Spleen (tissue), 11 donors: ENCODE measurements around the gene HILPDA. TPM values are rescaled to one million over a fixed set of nuclear protein-coding genes. Genes with fewer than 3 reads are reported as not detected.

Experiments
- DNase-seq: peaks from one replicate; pipeline ENCODE4 v3.0.0-alpha.2; 2020
- H3K27ac ChIP-seq, 8 donors: fragments of 200-600 bp; sonication (generic) in 7 of 8; 1 replicate in 4 of 8; 2 replicates in 4 of 8; pipeline versions ENCODE4 v1.5.0 to v1.8.0; 2016 to 2021; ENCODE audit warnings: inconsistent platforms in 4 of 8, mild to moderate bottlenecking in 4 of 8, moderate library complexity in 1 of 8
- H3K27me3 ChIP-seq, 7 donors: fragments of 200-600 bp; sonication (generic) in 6 of 7; replicated peaks in 1 of 7; 1 replicate in 4 of 7; 2 replicates in 3 of 7; pipeline versions ENCODE4 v1.5.0 to v1.8.0; 2016 to 2021; ENCODE audit warnings: inconsistent platforms in 3 of 7, mild to moderate bottlenecking in 1 of 7
- H3K36me3 ChIP-seq, 6 donors: fragments of 200-600 bp; sonication (generic) in 5 of 6; 1 replicate in 4 of 6; 2 replicates in 2 of 6; pipeline versions ENCODE4 v1.5.0 to v1.8.0; 2016 to 2021; ENCODE audit warnings: inconsistent platforms in 2 of 6
- H3K4me1 ChIP-seq, 6 donors: fragments of 200-600 bp; sonication (generic) in 5 of 6; 1 replicate in 3 of 6; 2 replicates in 3 of 6; pipeline versions ENCODE4 v1.5.0 to v1.8.0; 2016 to 2021; ENCODE audit warnings: inconsistent platforms in 3 of 6
- H3K4me3 ChIP-seq, 8 donors: fragments of 200-600 bp; sonication (generic) in 7 of 8; 1 replicate in 4 of 8; 2 replicates in 4 of 8; pipeline versions ENCODE4 v1.5.0 to v1.8.0; 2016 to 2021; ENCODE audit warnings: inconsistent platforms in 4 of 8, mild to moderate bottlenecking in 4 of 8, moderate library complexity in 2 of 8
- H3K9me3 ChIP-seq, 8 donors: fragments of 200-600 bp; sonication (generic) in 7 of 8; 1 replicate in 4 of 8; 2 replicates in 4 of 8; pipeline versions ENCODE4 v1.5.0 to v1.8.0; 2016 to 2021; ENCODE audit warnings: inconsistent platforms in 4 of 8
- POLR2A ChIP-seq, 3 donors: fragments of 450-650 bp; IDR thresholded peaks; one replicate each; pipeline ENCODE4 v1.5.1; 2017; ENCODE audit warnings: antibody characterized with exemption in 3 of 3, mild to moderate bottlenecking in 1 of 3
- POLR2AphosphoS5 ChIP-seq, 3 donors: sonication (generic); formaldehyde crosslinking; IDR thresholded peaks; one replicate each; pipeline ENCODE4 v1.5.1; 2017; ENCODE audit warnings: antibody characterized with exemption in 3 of 3
- WGBS, 5 donors: extraction: QIAGEN DNeasy Blood & Tissue Kit in 3 of 5; methylation state at CpG; one replicate each; pipeline versions ENCODE4 v1.1.5 to v1.1.7; 2013 to 2018; 5-methylcytosine and 5-hydroxymethylcytosine counted together
- intact Hi-C: fragments of 100-400 bp; cut with DNase I; formaldehyde crosslinking; loops from one replicate; pipeline ENCODE4 v1.15.0; 2023; ENCODE audit warnings: low total_unique reads
- polyA plus RNA-seq, 3 donors: library from polyadenylated mRNA; stranded (reverse); fragments of 200-250 nt; gene quantifications; one replicate each; pipeline ENCODE4 v1.2.1, GENCODE V29; 2013
- total RNA-seq, 7 donors: library from RNA; depleted of rRNA in 3 of 7; stranded (reverse); fragments of >200 nt in 3 of 7; fragmentation: NEBNext Ultra II Directional in 4 of 7; extraction: Animal tissue kit (Norgen Biotek cat#: 25700) in 4 of 7; gene quantifications; one replicate each; pipeline versions ENCODE4 v1.1.0 to v1.2.1, GENCODE V29; 2016 to 2021
- TF ChIP-seq, protein P1 (sequence below), 11 experiments: fragments of 200-600 bp in 7 of 11; fragments of 450-650 bp in 4 of 11; sonication (generic) in 4 of 11; IDR thresholded peaks in 8 of 11; conservative IDR thresholded peaks in 3 of 11; 1 replicate in 7 of 11; 2 replicates in 4 of 11; pipeline versions ENCODE4 v1.4.0 to v1.8.0; 2016 to 2021; ENCODE audit warnings: antibody characterized with exemption in 11 of 11, inconsistent platforms in 4 of 11, mild to moderate bottlenecking in 1 of 11
- donor health status: healthy with polysubstance abuse.
- donor health status: DM: no; HTN: no; CAD: no; lungs with moderate emphysema.
- donor health status: DM: no; HTN: no; CAD: no.
- donor health status: Bipolar disorder and iron deficiency.
- donor health status: healthy.
- donor health status: DM: no; HTN: no; CAD: no.
- donor health status: DM: yes; HTN: yes; CAD: no.

Gene HILPDA
- total and polyA plus RNA-seq, 10 donors: 3.2 to 16.7 (median 7.1) TPM

DNA sequence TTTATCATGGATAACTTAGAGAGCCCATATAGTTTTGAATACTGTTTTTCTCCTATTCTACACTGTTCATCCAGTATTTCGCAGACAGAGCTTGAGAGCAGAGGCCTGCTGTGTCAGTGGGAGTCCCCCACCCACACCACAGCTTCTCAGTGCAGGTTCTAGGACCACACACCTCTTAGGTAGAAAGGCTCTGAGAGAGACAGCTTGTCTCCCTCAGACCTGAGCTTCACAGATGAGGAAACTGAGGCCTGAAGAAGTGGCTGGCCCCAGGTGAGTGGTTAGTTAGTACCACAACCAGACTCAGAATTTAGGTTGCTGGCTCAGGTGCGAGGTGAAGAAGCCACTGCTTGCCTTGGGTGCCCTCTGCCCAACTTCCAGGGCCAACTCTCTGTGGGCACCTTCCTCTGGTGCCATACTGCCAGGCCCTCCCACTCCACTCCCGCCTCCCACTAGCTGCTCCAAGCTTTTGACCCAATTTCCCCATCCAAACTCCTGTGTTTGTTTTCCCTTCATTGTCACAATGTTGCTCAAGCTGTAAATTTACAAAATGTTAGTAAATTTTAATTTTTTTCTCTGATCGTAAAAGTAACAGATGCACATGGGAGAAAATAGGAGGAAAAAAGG is 7.6 kb upstream of the HILPDA start:
- Histone ChIP-seq H3K27ac (no peak overlapping the region), H3K27me3 (no peaks in the 10 kb centered on the region), H3K36me3 (no peaks in the 10 kb centered on the region), H3K4me1 (no peaks in the 10 kb centered on the region), H3K4me3 (no peak overlapping the region), H3K9me3 (no peaks in the 10 kb centered on the region)
- WGBS, 5 donors: 69 to 73% (median 73%) methylated on average over 4 of the region's 4 CpGs
- no peak for DNase-seq
- TF ChIP-seq, protein P1, sequence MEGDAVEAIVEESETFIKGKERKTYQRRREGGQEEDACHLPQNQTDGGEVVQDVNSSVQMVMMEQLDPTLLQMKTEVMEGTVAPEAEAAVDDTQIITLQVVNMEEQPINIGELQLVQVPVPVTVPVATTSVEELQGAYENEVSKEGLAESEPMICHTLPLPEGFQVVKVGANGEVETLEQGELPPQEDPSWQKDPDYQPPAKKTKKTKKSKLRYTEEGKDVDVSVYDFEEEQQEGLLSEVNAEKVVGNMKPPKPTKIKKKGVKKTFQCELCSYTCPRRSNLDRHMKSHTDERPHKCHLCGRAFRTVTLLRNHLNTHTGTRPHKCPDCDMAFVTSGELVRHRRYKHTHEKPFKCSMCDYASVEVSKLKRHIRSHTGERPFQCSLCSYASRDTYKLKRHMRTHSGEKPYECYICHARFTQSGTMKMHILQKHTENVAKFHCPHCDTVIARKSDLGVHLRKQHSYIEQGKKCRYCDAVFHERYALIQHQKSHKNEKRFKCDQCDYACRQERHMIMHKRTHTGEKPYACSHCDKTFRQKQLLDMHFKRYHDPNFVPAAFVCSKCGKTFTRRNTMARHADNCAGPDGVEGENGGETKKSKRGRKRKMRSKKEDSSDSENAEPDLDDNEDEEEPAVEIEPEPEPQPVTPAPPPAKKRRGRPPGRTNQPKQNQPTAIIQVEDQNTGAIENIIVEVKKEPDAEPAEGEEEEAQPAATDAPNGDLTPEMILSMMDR (IDR thresholded peaks at IDR 0.05 in 8 of 11, conservative IDR thresholded peaks at IDR 0.05 in 3 of 11): no peak
- TF ChIP-seq POLR2AphosphoS5 (IDR thresholded peaks at IDR 0.05) (no peak), POLR2A (IDR thresholded peaks at IDR 0.05) (no peak)
- intact Hi-C loops: no loop called here

DNA sequence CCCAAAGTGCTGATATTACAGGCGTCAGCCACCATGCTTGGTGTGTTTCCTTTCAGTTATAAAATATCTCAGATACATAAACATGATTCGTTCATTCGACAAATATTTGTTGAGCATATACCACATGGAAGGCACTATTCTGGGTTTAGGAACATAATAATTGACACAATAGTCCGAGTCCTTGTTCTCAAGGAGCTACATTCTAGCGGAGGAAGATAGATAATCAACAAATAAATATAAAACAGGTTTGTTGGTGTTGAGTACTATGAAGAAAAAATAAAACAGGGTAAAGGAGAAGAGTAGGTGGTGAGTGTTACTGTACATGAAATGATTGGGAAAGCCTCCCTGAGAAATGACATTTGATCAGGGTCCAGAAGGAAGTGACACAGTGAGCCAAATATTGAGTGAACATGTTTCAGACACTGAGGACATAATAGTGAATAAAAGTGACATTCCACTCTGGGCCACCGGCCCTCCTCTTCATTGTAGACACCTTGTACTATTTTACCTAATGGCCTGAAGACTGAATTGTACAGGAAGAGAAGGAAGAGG is 6.9 kb upstream of the HILPDA start:
- WGBS, 5 donors: 90 to 97% (median 92%) methylated on average over 6 of the region's 6 CpGs
- intact Hi-C loops: no loop called here
- no peak overlapping the region for H3K27ac ChIP-seq

DNA sequence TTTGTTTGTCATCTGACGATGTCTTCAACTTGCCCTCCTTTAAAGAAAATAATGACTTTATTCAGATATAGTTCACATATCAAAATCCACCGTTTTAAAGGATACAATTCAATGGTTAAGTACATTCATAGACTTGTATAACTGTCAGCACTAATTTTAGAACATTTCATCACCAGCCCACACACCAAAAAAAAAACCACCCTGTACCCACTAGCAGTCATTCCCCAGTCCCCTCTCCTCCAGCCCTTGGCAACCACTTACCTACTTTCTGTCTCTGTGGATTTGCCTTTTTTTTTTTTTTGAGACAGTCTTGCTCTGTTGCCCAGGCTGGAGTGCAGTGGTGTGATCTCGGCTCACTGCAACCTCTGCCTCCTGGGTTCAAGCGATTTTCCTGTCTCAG is 5.3 kb upstream of the HILPDA start:
- H3K4me1 ChIP-seq: peaks cover 0 to 20% (median 10%) of the 10 kb centered on the region in 6 donors
- no peaks in the 10 kb centered on the region for H3K36me3 ChIP-seq
- H3K9me3 ChIP-seq: no peaks in the 10 kb centered on the region
- H3K27me3 ChIP-seq: no peaks in the 10 kb centered on the region
- no peak overlapping the region for H3K4me3 ChIP-seq
- H3K27ac ChIP-seq: no peak overlapping the region
- no peak for DNase-seq
- TF ChIP-seq, protein P1 (IDR thresholded peaks at IDR 0.05 in 8 of 11, conservative IDR thresholded peaks at IDR 0.05 in 3 of 11): no peak
- no peak for TF ChIP-seq POLR2A (IDR thresholded peaks at IDR 0.05)
- no peak for TF ChIP-seq POLR2AphosphoS5 (IDR thresholded peaks at IDR 0.05)
- intact Hi-C loops: no loop called here
- WGBS, 5 donors: 51 to 68% (median 59%) methylated on average over 4 of the region's 4 CpGs

More for the DNA sequence above, 6.9 kb upstream of the HILPDA start:
- DNase-seq: no peak
- Histone ChIP-seq H3K4me3 (no peak overlapping the region), H3K36me3 (no peaks in the 10 kb centered on the region), H3K4me1 (peaks cover 0 to 6% (median 1%) of the 10 kb centered on the region in 6 donors), H3K9me3 (no peaks in the 10 kb centered on the region), H3K27me3 (no peaks in the 10 kb centered on the region)
- TF ChIP-seq, protein P1 (IDR thresholded peaks at IDR 0.05 in 8 of 11, conservative IDR thresholded peaks at IDR 0.05 in 3 of 11): no peak
- TF ChIP-seq POLR2A (IDR thresholded peaks at IDR 0.05): no peak
- no peak for TF ChIP-seq POLR2AphosphoS5 (IDR thresholded peaks at IDR 0.05)

DNA sequence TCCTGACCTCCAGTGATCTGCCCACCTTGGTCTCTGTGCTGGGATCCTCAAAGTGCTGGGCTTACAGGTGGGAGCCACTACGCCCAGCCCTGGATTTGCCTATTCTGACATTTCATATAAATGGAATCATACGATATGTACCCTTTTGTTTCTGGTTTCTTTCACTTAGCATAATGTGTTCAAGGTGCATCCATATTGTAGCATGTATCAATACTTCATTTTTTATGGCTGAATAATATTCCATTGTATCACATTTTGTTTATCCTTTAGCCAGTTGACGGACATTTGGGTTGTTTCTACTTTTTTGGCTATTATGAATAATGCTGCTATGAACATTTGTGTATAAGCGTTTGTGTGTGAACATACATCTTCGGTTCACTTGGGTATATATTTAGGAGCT is 4.8 kb upstream of the HILPDA start:
- Histone ChIP-seq H3K4me1 (peaks cover 0 to 23% (median 10%) of the 10 kb centered on the region in 6 donors), H3K27ac (no peak overlapping the region)

More for the DNA sequence above, 4.8 kb upstream of the HILPDA start:
- 88 to 90% (median 89%) methylated on average over 5 of the region's 5 CpGs for WGBS, 5 donors
- intact Hi-C loops: no loop called here
- Histone ChIP-seq H3K9me3 (no peaks in the 10 kb centered on the region), H3K27me3 (no peaks in the 10 kb centered on the region), H3K4me3 (no peak overlapping the region), H3K36me3 (no peaks in the 10 kb centered on the region)
- TF ChIP-seq, protein P1 (IDR thresholded peaks at IDR 0.05 in 8 of 11, conservative IDR thresholded peaks at IDR 0.05 in 3 of 11): no peak
- no peak for TF ChIP-seq POLR2A (IDR thresholded peaks at IDR 0.05)
- no peak for TF ChIP-seq POLR2AphosphoS5 (IDR thresholded peaks at IDR 0.05)
- no peak for DNase-seq
